GM18861 (cell line): Measurements from ENCODE around the gene STAMBPL1.
"Not testable (repeated sequence)": the region's sequence is repeated elsewhere in the genome, so short reads cannot be mapped to it uniquely, and the experiment has no call there.

ENCODE experiments used
- ATAC-seq: cut with Tn5 transposase; IDR thresholded peaks from one replicate; pipeline ENCODE4 v1.9.1; 2021; ENCODE audit not compliant: unreplicated experiment

Gene STAMBPL1

DNA sequence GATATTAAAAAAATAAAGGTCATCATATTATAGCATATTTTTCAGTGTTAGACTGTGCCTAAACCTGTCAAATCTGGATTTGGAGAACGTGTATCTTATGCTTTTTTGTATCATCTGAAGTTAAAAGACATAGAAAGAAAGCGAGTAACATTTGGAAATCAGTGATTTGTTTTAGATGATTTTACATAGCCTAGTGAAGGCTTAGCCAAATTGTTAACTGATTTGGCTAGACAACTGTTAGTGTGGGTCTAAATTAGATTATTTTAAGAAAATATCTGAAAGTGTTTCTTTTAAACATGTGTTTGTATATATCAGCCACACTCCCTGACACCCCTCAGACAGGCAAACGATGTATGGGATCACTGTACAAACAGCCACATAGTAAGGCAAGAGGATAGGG is 36.9 kb downstream of the STAMBPL1 start:
- ATAC-seq: no peak

DNA sequence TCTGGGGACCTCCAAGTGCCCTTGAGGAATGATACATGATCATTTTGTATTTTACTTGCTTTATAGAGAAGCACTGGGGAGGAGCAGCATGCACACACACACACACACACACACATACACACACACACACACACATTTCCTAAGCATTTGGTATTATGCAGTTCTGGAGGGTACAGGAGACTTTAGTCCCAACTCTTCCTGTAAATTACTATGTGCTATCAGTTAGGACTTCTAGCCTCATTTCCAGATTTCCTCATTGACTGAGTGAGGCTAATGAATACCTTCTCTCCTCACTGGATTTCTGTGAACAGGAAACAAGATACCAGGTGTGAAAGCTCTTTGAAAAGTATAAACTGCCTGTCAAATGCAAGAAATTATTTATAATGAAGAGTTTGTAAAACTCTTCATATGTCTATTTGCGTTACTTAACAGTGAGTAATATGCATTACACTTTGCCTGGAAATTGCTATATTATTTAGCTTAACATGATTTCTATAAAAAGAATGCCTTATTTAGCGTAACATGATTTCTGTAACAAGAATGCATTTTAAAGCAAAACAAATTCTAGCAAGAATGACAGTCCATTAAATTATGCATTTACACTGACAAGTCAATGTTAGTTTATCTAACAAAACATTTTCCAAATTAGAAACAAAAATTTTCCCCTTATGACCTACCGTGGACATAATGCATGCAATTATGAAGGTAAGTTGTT is 38.3 kb downstream of the STAMBPL1 start:
- no peak for ATAC-seq

DNA sequence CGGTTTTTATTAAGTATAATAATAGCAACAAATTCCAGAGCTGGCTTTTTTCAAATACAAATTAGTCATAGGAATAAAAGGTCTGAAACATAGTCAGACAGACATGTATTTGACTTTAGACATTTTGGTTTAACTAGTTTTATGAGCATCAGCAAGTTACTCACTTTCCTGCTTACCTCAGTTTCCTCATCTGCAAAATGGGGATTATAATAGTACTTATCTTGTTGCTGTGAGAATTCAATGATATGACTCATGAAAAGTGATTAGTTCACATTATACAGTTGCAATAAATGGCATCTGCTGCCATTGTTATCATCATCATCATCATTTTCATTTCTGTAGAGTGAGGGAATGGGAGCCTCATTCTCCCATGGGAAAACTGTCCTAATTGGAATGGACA is 39.0 kb downstream of the STAMBPL1 start:
- no peak for ATAC-seq

DNA sequence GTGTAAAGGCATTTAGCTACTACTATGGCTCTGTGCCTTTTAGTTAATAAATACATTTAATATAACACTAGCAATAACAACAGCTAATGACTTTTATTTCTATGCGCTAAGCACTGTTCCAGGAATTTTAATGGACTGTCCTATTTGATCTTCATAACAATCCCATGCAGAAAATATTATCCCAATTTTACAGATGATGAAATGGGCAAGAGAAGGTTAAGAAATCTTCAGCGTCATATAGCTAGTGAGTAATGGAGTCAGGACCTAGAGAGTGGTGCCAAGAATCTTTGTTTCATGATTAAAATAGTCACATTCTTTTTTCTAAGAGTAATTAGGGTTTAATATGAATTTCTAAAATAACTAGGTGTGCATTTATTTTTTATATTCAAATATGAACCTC is 40.2 kb downstream of the STAMBPL1 start:
- ATAC-seq: no peak

DNA sequence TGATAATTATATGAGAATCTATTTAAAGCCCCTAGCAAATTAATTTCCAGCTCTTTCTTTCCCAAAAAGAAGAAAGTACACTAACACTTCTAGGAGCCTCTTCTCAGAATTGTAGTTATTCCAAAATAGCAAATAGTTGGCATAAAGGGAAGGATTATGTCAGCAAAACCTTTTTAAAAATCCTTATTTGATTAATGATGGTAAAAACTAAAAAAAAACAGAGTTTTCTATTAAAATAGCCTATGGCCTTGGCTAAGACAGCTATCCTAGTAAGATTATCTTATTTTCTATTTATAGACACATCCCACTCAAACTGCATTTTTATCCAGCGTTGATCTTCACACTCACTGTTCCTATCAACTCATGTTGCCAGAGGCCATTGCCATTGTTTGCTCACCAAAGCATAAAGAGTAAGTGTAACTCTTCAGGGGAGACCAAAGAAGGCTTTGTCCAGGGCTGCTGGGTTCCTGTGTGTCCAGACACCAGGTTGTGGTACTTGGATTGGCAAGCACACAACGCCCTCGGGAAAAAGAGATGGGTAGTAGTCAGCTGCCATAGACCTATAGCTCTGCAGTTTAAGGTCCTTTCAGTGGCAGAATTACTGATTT is 41.0 kb downstream of the STAMBPL1 start:
- ATAC-seq: no peak

DNA sequence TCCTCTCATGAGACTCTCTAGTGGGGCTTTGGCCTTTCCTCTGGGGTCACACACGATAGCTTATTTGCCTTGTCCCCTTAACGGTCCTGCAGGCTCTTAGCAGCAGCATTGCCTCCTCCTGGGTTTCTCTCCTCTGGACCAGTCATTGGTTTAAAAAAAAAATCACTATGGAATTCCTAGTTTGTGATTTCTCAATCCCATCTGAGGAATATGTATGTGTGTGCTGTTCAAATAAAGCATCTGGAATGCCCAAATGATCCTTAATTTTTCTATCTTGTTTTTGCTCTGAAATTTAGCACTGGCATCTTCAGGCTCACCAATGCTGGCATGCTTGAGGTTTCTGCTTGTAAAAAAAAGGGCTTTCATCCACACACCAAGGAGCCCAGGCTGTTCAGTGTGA is 42.0 kb downstream of the STAMBPL1 start:
- ATAC-seq: no peak

DNA sequence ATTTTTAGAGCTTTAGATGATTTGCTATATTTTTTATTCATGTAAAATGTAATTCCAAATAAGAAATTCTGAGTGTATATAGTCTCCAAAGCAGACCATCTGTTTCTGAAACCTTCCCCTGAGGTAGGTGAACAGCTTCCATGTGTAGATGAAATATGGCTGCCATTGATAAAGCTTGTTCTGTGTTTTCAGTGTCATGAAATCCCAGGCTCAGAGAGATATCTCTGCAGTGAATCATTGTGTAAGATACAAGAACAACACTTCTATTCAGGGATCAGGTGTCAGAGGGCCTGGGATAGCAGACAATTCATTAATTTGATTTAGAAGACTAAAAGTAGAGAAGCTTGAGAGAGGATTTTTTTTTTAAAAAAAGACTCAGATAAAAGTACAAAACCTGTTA is 43.5 kb downstream of the STAMBPL1 start:
- no peak for ATAC-seq

DNA sequence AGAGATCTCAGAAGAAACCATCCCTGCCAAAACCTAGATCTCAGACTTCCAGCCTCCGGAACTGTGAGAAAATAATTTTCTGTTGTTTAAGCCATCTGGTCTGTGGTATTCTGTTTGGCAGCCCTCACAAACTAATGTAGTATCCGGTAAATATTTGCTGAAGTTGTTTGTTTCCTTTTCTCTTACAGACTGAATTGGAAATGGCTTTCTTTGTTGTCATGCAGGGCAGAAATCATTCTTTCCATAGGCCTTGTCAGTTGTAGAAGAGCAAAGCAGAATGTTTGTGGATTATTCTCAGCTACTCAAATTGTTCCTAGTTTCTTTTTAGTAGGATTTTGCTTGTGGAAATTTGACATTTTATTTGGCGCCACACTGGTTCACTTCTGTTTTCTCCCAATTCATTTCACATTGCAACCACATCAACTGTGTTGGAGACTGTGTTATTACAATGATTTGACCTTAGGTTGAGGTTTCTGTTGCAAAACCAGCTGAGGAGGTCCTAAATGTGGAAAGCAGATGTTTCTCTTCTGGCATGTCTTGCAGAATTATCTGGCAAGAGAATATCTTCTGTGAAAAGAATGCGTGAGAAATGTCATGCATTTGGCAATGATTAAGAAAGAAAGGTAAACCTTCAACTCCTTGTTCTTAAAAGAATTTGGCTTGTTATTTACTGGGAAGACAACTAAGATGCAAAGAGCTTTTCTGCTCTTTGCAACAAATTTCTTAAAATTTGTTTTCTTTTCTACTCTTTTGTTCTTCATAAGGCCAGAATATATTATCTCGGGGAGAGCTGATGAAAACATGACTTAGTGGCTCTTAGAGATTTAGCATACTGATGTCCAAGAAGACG is 46.7 kb downstream of the STAMBPL1 start:
- no peak for ATAC-seq

DNA sequence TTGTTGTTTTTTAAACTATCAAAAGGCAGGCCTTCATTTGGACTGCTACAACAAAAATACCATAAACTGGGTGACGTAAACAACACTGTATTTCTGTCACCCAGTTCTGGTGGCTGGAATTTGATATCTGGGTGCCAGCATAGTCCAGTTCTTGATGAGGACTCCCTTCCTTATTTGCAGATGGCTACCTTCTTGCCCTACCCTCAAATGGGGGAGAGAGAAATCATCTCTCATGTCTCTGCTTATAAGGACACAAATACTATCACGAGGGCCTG is 47.3 kb downstream of the STAMBPL1 start:
- ATAC-seq: no peak

DNA sequence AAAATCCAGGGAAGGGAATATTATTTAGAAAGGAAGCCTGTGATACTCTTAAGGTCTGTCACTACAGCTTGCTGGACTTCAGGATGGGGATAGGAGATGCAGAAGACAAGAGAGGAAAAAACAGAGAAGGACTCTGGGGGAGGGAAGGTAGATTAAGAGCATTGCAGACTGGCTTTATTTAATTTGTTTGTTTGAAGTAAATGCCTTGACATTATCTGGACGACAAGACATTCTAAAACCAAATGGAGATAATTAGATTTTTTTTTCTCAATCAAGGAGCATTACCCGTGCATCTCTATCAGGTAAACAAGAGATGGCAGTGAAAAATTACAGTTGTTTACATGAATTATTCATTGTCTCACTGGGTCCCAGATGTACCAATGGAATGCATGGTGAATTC is 48.2 kb downstream of the STAMBPL1 start:
- no peak for ATAC-seq

DNA sequence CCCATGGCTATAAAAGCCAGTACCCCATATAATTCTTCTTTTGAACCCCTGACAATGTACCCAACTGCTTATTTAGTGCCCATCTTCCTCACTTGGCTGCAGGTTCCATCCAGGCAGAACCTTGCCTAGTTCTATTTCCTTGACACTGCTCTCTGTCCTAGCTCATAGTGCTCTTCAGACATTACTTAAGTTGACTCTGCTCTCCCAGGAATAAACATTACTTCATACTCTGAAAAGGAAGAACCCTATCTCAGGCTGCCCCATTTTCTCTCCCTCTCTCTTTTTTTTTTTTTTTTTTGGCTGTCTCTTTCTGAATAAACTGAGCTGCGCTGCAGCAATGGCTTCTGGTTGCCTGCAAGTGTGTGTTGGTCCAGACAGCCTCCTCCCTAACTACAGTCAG is 51.5 kb downstream of the STAMBPL1 start:
- ATAC-seq: no peak

DNA sequence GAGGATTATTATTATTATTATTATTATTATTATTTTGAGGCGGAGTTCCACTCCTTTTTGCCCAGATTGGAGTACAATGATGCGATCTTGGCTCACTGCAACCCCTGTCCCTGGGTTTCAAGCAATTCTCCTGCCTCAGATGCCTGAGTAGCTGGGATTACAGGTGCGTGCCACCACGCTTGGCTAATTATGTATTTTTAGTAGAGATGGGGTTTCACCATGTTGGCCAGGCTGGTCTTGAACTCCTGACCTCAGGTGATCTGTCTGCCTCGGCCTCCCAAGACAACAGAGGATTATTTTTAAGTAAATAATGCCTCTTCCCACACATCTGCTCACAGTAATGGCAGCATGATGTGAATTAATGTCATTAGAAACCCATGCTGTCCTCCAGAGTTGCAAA is 52.0 kb downstream of the STAMBPL1 start:
- not testable (repeated sequence) for ATAC-seq

DNA sequence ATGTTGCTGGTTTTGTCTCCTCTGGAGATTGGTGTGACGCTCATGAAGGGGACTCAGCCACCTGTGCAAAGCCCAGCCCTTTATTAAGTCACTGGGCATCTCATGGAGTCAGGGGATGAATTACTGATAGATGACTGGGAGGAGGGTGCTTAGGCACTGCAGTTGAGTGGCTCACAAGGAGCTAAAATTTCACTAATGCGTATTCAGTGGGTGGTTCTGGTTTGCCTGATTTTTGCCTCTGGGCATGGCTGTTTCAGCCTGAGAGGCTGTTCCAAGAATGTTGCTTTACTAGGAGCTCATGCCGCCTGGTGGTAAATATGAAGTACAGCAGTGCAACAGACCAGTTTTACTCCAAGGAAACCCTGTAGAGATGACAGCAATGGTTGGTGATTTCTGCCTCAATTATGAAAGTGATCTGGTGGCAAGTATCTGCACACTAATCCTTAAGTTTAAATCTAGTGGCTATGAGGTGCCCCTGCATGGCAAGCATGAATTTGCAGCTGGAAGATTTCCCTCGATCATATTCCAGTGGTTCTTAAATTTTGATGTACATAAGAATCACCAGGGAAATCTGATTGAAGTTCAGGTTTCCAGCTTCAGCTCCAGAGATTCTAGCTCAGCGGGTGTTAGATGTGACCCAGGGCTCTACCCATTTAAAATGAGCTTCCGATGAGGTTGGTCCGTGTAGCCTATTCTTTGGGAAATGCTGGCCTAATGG is 52.7 kb downstream of the STAMBPL1 start:
- ATAC-seq: no peak

DNA sequence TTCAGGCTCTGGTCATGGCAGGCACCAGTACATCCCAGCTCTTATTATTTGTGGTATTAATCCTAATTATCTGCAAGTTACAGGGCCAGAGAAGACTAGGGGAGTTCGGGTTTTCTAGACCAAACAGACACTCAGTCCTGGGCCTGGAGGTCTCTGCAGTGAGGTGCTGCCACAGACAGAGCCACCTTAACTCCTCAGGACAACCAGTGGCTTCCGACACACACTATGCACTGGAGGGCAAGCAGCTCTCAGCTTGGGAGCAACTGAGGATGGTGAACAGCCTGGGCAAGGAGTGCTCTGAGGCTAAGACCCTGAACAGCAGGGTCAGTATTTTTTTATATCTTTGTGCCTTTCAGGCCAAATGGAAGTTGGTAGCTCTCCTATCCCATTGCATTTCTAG is 53.5 kb downstream of the STAMBPL1 start:
- no peak for ATAC-seq

DNA sequence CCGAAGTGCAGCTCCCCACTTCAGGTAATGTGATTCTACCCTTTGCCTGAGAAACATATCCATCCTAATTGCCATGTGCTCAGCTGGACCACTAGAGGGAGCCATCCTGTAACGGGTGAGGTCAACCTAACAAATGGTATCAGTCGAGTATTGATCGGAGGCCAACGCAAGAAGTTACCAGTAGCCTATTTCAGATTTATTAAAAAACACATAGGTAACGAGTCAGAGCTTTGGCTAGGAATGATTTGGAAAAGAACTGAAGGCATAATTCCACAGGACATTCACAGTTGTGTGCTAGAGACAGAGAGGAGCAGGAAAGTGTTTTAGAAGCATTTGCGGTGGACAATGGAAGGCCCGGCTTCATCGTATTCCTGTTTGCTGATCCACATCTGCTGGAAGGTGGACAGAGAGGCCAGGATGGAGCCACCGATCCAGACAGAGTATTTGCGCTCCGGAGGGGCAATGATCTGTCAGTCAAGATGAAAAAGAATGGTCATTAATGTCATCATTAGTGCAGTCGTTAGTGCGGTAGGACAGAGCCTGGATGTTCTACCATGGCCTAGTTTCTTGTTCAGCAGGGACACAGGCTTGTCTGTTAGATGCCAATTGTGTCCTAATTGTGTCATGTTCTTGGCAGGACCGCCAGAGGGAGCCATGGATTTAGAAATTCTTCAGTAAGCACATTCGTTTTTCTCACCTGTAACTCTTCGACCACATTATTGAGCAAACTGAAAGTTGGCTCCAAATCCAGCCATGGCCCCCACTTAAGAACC is 55.0 kb downstream of the STAMBPL1 start:
- no peak for ATAC-seq

DNA sequence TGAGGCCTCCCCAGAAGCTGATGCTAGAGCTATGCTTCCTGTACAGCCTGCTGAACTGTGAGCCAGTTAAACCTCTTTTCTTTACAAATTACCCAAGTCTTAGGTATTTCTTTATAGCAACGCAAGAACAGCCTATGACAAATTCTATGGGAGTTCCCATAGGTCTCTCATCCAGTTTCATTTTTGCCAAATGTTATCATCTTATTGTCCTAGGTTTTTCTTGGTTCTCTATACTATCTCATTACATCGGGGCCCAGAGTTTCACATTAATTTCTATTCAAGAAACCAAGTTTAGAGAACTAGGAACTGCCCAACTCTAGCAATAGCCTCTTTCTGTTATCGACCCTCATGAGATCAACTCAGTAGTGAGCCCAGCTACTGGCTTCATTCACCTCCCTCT is 56.6 kb downstream of the STAMBPL1 start:
- no peak for ATAC-seq

DNA sequence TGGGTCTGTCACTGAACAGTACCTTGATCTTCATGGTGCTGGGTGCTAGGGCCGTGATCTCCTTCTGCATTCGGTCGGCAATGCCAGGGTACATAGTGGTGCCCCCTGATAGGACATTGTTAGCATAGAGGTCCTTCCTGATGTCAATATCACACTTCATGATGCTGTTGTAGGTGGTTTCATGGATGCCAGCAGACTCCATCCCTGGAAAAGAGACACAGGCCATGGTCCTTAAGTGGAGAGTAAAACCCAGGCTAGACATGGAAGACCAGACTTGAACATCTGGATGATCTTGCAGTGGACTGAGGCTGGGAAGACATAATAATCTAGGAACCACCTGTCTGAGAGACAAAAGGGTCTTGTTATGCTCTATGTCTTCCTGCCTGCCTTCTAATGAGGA is 58.0 kb downstream of the STAMBPL1 start:
- ATAC-seq: no peak

DNA sequence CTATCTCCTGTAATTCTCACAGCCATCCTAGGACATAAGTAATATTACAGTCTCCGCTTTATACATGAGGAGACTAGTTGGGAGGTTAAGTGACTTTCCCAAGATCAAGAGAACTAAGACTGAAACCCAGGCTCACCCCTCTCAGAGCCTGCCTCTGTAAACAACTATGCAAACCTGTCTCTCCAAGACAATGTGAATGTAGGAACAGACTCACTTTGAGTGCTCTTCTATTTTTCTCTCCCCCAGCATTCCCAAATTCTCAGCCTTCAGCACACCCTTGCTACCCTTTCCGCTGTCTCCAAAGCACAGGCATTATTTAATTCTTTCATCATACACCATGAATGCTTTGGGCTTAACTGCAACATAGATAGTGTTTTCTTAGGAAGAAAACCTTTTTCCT is 58.9 kb downstream of the STAMBPL1 start:
- ATAC-seq: no peak

DNA sequence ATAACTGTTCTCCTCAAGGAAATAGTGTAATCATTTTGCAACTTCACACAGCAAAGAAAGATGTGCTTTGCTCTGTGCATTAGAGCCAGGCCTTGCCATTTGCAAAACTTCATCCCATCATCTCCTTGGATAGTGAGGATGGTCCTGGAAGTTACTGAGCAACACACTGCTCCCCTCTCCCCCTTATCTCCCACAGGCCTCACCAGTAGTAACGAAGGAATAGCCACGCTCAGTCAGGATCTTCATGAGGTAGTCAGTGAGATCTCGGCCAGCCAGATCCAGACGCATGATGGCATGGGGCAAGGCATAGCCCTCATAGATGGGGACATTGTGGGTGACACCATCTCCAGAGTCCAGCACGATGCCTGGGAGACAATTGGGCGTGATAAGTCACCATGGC is 61.0 kb downstream of the STAMBPL1 start:
- ATAC-seq: no peak

DNA sequence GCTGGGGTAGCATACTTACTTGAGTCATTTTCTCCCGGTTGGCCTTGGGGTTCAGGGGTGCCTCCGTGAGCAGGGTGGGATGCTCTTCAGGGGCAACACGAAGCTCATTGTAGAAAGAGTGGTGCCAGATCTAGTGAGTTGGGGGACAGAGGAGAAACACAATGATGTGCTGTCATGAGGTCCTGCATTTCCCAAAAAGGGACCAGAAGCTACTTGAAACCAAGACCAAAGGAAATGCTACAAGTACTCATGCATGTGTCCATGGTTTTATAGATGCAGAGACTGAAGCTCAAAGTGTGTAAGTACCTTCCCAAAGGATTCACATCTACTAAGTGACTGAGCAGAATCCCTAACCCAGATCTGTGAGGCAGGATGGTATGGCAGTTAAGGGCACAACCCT is 63.7 kb downstream of the STAMBPL1 start:
- no peak for ATAC-seq

DNA sequence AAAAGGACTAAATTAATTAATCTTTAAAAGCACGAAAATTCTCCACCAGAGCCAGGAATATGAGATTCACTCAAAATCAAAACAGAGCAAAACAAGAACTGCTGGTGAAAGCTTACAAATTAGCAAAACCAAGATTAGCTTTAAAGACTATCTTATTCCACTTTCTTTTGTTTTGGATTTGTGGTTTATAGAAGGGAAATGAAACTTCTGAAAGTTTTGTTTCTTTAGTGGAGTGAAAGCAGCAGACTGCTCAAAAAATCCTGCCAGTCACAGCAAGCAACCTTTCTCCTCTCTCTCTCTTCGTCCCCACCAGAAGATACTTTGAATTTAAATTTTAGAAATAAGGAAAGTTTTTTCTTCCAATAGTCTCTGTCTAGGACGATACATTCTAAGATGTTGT is 64.8 kb downstream of the STAMBPL1 start:
- ATAC-seq: no peak
